WERI-Rb-1 (cell line): ENCODE data around the gene TMEM263.

Experiments
- DNase-seq: peaks from one replicate; pipeline ENCODE4 v3.0.0-alpha.2; 2020
- H3K27ac ChIP-seq: fragments of 250-450 bp; sonication (Bioruptor Pico); 2 replicates; pipeline ENCODE4 v1.5.1; 2020; ENCODE audit warnings: mild to moderate bottlenecking, moderate library complexity
- H3K27me3 ChIP-seq: fragments of 250-450 bp; sonication (Bioruptor Pico); 2 replicates; pipeline ENCODE4 v1.5.1; 2021; ENCODE audit warnings: mild to moderate bottlenecking, low read depth, moderate library complexity; ENCODE audit not compliant: insufficient read depth, severe bottlenecking
- H3K36me3 ChIP-seq: fragments of 250-450 bp; sonication (Bioruptor Pico); 2 replicates; pipeline ENCODE4 v1.5.1; 2020; ENCODE audit warnings: mild to moderate bottlenecking, moderate library complexity
- H3K4me3 ChIP-seq: 2 replicates; pipeline ENCODE4 v1.5.1; 2011; ENCODE audit warnings: low read depth, mild to moderate bottlenecking, control low read depth, low read length
- H3K9me3 ChIP-seq: fragments of 250-450 bp; sonication (Bioruptor Pico); 2 replicates; pipeline ENCODE4 v1.5.1; 2021; ENCODE audit warnings: mild to moderate bottlenecking, moderate library complexity; ENCODE audit not compliant: severe bottlenecking
- TF ChIP-seq, protein P1 (sequence below): IDR thresholded peaks from 2 replicates; pipeline ENCODE4 v1.5.1; 2011; ENCODE audit warnings: low read depth, mild to moderate bottlenecking, control low read depth, inconsistent platforms, low read length

The TMEM263 gene

DNA sequence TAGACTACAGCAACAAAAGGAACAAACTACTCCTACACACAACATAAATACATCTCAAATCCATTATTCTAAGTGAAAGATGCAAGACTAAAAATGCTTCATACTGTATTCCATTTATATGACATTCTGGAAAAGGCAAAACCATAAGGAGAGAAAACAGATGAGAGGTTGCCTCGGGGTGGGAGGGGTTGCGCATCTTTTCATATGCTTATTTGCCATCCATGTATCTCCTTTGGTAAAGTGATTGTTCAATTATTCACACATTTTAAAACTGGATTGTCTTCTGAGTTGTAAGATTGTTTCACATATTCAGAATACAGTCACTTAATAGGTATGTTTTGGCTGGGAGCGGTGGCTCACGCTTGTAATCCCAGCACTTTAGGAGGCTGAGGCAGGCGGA, 5.1 kb upstream of the TMEM263 start:
- H3K36me3 ChIP-seq, result no peaks in the 10 kb centered on the region
- H3K4me3 ChIP-seq, result no peak overlapping the region
- H3K9me3 ChIP-seq, result peaks cover under 1% of the 10 kb centered on the region
- H3K27ac ChIP-seq, result no peak overlapping the region
- TF ChIP-seq, protein P1, sequence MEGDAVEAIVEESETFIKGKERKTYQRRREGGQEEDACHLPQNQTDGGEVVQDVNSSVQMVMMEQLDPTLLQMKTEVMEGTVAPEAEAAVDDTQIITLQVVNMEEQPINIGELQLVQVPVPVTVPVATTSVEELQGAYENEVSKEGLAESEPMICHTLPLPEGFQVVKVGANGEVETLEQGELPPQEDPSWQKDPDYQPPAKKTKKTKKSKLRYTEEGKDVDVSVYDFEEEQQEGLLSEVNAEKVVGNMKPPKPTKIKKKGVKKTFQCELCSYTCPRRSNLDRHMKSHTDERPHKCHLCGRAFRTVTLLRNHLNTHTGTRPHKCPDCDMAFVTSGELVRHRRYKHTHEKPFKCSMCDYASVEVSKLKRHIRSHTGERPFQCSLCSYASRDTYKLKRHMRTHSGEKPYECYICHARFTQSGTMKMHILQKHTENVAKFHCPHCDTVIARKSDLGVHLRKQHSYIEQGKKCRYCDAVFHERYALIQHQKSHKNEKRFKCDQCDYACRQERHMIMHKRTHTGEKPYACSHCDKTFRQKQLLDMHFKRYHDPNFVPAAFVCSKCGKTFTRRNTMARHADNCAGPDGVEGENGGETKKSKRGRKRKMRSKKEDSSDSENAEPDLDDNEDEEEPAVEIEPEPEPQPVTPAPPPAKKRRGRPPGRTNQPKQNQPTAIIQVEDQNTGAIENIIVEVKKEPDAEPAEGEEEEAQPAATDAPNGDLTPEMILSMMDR, result no peak
- DNase-seq, result no peak
- H3K27me3 ChIP-seq, result no peaks in the 10 kb centered on the region

DNA sequence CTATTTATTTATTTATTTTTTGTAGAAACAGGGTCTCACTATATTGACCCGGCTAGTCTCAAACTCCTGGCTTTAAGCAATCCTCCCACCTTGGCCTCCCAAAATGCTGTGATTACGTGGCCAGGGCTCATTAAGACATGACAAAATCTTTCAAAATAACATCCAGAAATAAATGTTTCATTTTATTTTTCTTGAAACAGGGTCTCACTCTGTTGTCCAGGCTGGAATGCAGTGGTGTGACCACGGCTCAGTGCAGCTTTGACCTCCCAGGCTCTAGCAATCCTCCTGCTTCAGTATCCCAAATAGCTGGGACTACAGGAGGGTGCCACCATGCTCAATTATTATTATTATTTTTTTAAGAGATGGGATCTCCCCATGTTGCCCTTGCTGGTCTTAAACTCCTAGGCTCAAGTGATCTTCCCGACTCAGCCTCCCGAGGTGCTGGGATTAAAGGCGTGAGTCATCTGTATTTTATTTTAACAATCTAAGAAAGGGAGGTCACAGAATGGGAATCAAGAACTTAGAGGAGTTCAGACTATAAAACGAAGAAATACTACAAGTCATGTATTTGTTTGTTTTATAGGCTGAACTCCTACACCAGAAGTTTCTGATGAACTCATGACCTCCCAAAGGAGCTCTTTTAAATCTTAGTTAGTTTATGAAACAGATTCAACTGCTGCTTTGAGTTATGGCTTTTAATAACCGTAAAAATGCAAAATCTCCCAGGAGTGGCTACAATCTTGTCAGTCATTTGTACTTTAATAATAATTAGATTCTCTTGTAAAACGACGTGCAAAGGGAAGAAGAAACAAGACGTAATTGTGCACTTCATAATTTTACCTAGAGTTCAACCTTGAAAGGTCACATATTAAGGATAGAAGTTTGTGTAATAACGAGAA, 2.1 kb upstream of the TMEM263 start:
- H3K27ac ChIP-seq, result no peak overlapping the region
- no peak overlapping the region for H3K4me3 ChIP-seq
- no peak for DNase-seq
- H3K9me3 ChIP-seq, result no peaks in the 10 kb centered on the region
- H3K36me3 ChIP-seq, result no peaks in the 10 kb centered on the region
- H3K27me3 ChIP-seq, result no peaks in the 10 kb centered on the region
- TF ChIP-seq, protein P1, result no peak

DNA sequence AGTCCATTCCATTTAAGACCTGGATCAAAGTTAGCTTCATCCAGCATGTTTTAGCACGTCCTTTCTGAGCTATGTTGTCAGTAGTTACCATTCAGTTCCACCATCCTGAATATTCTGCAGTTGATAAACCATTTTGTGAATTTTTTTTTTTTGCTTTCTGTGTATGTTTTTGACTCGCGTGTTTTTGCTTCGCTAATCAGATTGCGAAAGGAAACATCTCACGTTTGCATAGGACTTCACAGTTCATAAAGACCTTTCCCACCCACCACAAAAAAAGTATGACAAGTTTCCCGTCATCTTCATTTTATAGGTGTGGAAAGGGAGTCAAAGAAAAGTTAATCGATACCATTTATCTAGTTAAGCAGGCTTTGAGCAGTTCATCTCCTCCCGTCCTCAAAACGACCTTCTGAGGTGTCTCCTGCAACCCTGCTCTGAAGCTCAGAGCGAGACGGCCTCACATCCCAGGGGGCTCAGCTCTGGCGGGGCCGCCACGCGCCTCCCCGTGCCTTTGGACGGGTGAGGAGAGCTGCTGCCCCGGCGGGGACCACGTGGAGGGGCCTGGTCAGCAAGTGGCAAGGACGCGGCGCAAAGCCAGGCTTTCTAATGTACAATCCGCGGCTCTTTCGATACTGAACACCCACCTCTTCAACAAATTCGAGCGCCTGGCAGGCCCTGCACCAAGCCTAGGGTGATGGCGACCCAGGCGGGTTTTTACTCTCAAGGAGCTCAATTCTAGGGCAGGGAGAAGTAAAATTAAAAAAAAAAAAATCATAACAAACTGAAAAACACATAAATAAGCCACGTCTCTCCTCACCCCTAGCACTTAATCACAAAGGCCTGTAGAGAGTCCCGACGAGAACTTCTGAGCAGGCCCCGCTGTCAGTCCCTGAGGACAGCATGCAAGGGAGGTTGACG, 988 bp upstream of the TMEM263 start:
- H3K27me3 ChIP-seq, result no peaks in the 10 kb centered on the region
- H3K27ac ChIP-seq, result peak overlapping the region; percentile 79
- H3K4me3 ChIP-seq, result peak overlapping the region; percentile 97
- no peaks in the 10 kb centered on the region for H3K9me3 ChIP-seq
- peak; percentile 12 for DNase-seq
- no peaks in the 10 kb centered on the region for H3K36me3 ChIP-seq
- TF ChIP-seq, protein P1, result no peak

DNA sequence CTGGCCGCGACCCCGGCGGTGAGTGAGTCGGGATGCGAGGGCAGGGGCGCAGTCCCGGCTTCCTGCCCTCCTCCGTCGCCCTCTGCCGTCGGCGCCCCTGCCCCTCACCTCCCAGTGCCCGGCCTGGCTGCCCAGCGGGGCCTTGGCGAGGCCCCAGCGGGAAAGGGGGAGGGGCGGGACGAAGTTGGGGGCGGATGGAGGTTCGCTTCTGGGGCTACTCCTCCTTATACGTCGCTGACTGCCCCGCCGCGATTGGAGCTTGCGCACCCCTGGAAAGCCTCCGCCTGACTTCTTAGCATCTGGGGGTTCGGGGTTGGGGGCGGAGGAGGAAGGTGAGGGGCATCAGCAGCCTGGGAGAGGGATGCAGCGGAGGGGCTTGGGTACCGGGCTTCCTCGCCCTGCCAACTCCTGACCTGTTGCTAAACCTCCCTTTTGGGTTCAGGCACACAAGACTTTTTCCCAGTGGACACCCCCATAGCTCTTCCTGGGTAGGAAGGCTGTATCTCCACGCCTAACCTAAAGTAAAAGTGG, 406 bp downstream of the TMEM263 start:
- TF ChIP-seq, protein P1, result no peak
- Histone ChIP-seq H3K9me3 (no peaks in the 10 kb centered on the region), H3K36me3 (no peaks in the 10 kb centered on the region), H3K27ac (peak overlapping the region; percentile 77), H3K4me3 (peak overlapping the region; percentile 97), H3K27me3 (no peaks in the 10 kb centered on the region)
- DNase-seq, result peak; percentile 64

DNA sequence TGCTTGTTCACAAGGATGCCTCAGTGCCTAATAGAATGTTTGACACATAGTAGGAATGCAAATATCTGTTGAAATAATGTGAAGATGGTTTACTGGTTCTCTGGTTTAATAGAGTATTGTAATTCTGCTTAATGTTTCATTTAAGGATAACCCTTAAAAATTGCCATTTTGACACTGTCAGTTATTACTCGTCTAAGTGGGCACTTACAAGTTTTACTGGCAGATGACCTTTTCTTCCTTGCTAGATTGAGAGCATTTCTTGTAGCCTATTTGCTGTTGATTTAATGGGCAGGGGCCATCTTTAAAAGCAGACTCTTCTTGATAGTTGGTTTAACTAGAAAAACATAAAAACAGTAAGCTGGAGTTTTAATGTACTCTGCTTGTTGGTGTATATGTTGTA, 1.9 kb downstream of the TMEM263 start:
- no peak for DNase-seq
- Histone ChIP-seq H3K4me3 (peak overlapping the region; percentile 97), H3K27ac (no peak overlapping the region), H3K27me3 (no peaks in the 10 kb centered on the region), H3K36me3 (no peaks in the 10 kb centered on the region), H3K9me3 (no peaks in the 10 kb centered on the region)
- TF ChIP-seq, protein P1, result no peak
